ENCODE data around the gene IP6K3. TPM values are rescaled to one million over a fixed set of nuclear protein-coding genes. Genes with fewer than 3 reads are reported as not detected.

IP6K3 gene
- total RNA-seq, 1 donor = 6.0 TPM

- no peak for DNase-seq (ENCODE audit: low read depth)
- TF ChIP-seq CTCF (IDR thresholded peaks at IDR 0.05; ENCODE audit: insufficient read depth, low read depth, low read length) = no peak
- no peak overlapping the region for H3K4me3 ChIP-seq (ENCODE audit: low read depth, low read length)
Observed at GRCh38 chr6:33725891-33726673, 20.6 kb downstream of the IP6K3 start.

GRCh38 chr6:33725222-33725621 lies 21.5 kb downstream of the IP6K3 start:
- no peak overlapping the region for H3K4me3 ChIP-seq (ENCODE audit: low read depth, low read length)
- DNase-seq (ENCODE audit: low read depth) = no peak
- TF ChIP-seq CTCF (IDR thresholded peaks at IDR 0.05; ENCODE audit: insufficient read depth, low read depth, low read length) = no peak

GRCh38 chr6:33724102-33725023 lies 22.3 kb downstream of the IP6K3 start:
- no peak overlapping the region for H3K4me3 ChIP-seq (ENCODE audit: low read depth, low read length)
- DNase-seq (ENCODE audit: low read depth) = no peak
- no peak for TF ChIP-seq CTCF (IDR thresholded peaks at IDR 0.05; ENCODE audit: insufficient read depth, low read depth, low read length)

GRCh38 chr6:33723371-33724085 lies 23.2 kb downstream of the IP6K3 start:
- DNase-seq (ENCODE audit: low read depth) = no peak
- H3K4me3 ChIP-seq (ENCODE audit: low read depth, low read length) = no peak overlapping the region
- TF ChIP-seq CTCF (IDR thresholded peaks at IDR 0.05; ENCODE audit: insufficient read depth, low read depth, low read length) = no peak

GRCh38 chr6:33722103-33722623 lies 24.5 kb downstream of the IP6K3 start:
- no peak for TF ChIP-seq CTCF (IDR thresholded peaks at IDR 0.05; ENCODE audit: insufficient read depth, low read depth, low read length)
- H3K4me3 ChIP-seq (ENCODE audit: low read depth, low read length) = no peak overlapping the region
- no peak for DNase-seq (ENCODE audit: low read depth)

- no peak for DNase-seq (ENCODE audit: low read depth)
- no peak for TF ChIP-seq CTCF (IDR thresholded peaks at IDR 0.05; ENCODE audit: insufficient read depth, low read depth, low read length)
Observed at GRCh38 chr6:33721508-33721907, 25.2 kb downstream of the IP6K3 start.

More at GRCh38 chr6:33721508-33721907, 25.2 kb downstream of the IP6K3 start:
- H3K4me3 ChIP-seq (ENCODE audit: low read depth, low read length) = no peak overlapping the region

Measured in fibroblast of villous mesenchyme (primary cell).